Erythroblast (primary cell): ENCODE measurements around the gene ANKIB1.

Experiments used
- GATA1 ChIP-seq: IDR thresholded peaks from 2 replicates; pipeline ENCODE4 v1.6.1; 2011; ENCODE audit warnings: low read depth, mild to moderate bottlenecking, control low read depth, low read length, moderate library complexity
- POLR2A ChIP-seq: IDR thresholded peaks from 2 replicates; pipeline ENCODE4 v1.6.1; 2011; ENCODE audit warnings: mild to moderate bottlenecking, low read length

- TF ChIP-seq POLR2A, result no peak
- no peak for TF ChIP-seq GATA1
Measured at GRCh38 chr7:92343714-92344113, 97.9 kb downstream of the ANKIB1 start.
